ENCODE results near the gene INHBB. TPM values are rescaled to one million over a fixed set of nuclear protein-coding genes. Genes with fewer than 3 reads are reported as not detected.

Gene INHBB
- total RNA-seq, 4 donors from 2014 or later: 21.4 to 69.1 (median 62.1) TPM

DNA sequence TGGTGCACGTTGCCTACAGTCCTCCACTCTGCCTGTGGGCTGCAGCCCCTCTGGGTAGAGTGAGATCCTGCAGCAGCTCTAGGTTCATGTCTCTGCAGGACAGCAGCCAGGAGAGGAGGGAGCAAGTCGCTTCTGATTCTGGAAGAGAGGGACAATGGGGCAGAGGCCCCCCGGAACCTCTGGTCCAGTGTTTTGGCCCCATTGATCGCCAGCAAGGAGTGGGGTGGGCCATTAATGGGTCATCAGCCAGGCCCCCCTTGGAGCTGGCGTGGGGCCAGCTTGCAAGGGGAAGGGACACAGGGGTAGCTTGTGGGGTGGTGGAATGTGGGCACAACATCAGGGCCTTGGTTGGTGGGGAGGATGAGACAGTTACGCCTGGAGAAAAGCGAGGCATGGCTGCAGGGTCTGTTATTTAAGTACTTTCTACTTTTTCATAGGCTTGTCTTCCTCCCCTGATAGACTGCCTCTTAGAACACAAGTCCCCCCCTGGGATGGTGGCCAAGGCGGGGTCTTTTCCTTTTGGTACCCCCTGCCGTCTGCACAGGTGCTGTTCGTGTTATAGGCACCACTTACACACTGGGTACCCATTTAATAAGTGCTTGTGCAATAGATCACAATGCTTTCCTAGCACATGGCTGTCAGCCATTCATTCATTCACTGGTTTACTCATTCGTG, 44.6 kb downstream of the INHBB start:
- TF ChIP-seq, protein P1, sequence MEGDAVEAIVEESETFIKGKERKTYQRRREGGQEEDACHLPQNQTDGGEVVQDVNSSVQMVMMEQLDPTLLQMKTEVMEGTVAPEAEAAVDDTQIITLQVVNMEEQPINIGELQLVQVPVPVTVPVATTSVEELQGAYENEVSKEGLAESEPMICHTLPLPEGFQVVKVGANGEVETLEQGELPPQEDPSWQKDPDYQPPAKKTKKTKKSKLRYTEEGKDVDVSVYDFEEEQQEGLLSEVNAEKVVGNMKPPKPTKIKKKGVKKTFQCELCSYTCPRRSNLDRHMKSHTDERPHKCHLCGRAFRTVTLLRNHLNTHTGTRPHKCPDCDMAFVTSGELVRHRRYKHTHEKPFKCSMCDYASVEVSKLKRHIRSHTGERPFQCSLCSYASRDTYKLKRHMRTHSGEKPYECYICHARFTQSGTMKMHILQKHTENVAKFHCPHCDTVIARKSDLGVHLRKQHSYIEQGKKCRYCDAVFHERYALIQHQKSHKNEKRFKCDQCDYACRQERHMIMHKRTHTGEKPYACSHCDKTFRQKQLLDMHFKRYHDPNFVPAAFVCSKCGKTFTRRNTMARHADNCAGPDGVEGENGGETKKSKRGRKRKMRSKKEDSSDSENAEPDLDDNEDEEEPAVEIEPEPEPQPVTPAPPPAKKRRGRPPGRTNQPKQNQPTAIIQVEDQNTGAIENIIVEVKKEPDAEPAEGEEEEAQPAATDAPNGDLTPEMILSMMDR (IDR thresholded peaks at IDR 0.05; ENCODE audit: low read depth): no peak

DNA sequence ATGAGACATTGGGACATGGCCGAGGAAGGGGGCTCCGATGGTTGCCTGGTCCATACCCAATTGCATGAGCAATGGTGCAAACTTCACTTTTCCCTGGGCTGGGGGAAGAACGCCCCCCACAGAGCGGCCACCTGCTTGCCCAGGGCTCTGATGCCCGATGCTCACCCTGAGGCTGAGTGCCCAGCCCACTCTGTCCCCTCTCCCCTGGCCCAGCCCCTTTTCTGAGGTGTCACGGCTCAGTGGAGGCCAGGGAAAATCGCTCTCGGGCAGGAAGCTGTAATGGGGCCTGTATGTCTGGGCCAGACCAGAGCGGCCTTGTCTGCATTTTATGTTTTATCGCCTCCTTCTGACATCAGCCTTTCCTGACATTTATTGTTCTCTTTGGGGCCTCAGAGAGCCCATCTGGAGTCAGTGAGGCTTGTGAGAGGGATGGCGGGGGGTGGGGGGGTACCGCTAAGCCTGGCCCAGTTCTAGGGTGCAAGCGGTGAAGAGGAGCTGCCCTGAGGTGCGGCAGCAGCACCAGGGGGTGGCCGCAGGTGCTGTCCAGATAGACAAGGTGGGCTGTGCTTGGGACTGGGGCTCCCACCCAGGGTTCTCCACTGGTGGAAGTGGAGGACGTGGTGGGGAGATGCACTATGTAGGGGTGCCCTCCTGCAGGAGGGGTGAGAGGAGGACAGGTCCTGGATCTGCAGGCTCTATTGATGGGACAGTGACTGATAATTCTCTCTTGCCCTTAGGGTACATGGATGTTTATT, 46.2 kb downstream of the INHBB start:
- TF ChIP-seq, protein P1 (IDR thresholded peaks at IDR 0.05; ENCODE audit: low read depth): no peak

DNA sequence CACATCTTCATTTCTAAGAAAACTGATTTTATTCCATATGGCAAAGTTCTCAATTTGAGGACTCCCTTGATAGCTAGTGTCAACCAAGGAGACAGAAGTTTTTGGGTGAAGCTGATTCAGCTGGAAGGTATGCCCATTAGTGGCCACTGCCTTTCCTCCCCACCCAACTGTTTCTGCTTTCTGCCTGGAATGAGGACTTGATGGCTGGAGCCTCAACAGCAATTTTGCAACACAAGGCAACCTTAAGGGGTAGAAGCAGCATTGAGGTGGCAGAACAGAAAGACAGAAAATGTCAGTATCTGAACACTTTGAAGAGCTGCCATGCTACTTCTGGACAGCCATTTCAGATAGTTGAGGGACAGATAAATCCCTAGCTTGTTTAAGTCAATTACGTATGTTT, 47.0 kb downstream of the INHBB start:
- TF ChIP-seq, protein P1 (IDR thresholded peaks at IDR 0.05; ENCODE audit: low read depth): no peak

DNA sequence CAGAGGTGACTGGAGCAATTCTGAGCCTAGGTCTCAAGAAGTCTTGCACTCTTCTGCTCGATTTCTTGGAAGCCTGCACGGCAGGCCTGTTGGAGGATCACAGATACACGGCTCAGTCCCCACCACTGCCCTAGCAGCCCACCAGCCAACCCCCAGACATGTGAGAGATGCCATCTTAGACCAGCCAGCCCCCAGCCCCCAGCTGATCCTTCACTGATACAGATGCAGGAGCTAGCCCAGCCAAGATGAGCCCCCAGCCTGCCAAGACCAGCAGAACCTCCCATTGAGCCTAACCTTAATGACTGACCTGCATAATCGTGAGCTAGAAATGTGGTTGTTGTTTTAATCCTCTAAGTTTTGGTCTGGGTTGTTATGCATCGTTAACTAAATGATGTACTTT, 47.5 kb downstream of the INHBB start:
- TF ChIP-seq, protein P1 (IDR thresholded peaks at IDR 0.05; ENCODE audit: low read depth): no peak

DNA sequence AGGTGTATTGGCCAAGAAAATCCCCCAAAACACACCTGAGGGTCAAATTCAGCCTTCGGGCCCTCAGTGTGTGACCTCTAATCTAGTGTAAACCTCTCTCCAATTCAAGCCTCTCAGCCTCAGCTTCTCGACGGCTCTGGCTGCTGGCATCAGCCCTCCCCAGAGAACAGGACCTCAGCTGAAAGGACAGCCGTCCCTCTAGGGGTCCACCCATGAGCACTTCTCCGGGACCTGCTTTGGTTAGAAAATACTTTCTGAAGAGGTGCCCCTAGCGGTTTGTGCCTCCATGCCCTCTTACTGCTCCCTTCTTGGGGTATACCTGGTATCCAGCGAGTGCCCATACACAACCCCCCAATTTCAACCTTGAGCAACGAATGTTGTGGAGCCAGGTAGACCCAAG, 48.8 kb downstream of the INHBB start:
- TF ChIP-seq, protein P1 (IDR thresholded peaks at IDR 0.05; ENCODE audit: low read depth): no peak

DNA sequence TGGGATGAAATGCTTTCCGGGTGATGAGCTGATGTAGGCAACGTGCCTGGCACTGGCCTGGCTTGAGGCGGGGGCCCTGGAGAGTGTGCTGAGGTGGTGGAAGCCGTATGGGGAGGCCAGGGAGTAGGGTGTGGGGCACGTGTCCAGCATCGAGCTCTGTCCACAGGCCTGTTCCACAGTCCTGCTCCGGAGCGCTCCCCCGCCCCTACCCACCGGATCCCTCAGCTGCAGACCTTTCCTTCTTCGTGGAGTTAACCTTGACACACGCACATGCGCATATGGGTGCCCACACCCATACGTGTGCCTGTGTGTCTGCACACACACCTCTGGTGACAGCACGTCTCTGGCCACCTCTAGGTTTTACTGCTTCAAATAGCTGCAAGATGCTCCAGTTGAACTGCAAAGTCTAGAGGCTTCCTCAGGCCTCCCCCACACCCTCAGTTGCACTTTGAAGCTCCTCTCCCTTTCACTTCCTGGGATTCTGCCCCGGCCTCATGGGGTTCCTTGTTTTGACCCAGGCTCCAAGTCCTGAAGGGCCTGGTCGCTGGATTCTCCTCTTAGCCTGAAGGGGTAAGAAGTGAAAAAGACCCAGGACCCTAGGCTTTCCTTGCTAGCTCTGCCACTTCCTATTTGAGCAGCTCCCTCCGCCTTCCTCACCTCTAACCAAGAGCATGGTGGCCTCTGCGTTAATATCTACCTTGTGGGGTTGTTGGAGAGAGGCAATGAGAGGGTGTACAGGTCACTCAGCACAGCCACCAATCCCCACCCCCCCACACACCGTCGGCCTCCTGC, 49.5 kb downstream of the INHBB start:
- TF ChIP-seq, protein P1 (IDR thresholded peaks at IDR 0.05; ENCODE audit: low read depth): no peak

Measured in subcutaneous adipose tissue (tissue), 4 donors.